Measurements from ENCODE around the gene CLNS1A. TPM values are rescaled to one million over a fixed set of nuclear protein-coding genes. Genes with fewer than 3 reads are reported as not detected.
"Not testable (repeated sequence)": the region's sequence is repeated elsewhere in the genome, so short reads cannot be mapped to it uniquely, and the experiment has no call there.

CLNS1A gene
- total RNA-seq, 3 donors from 2014 or later, result 57.4 to 129 (median 110) TPM

GRCh38 chr11:77642228-77642627 lies 4.6 kb upstream of the CLNS1A start:
- H3K4me3 ChIP-seq, result no peak overlapping the region
- H3K36me3 ChIP-seq, result no peaks in the 10 kb centered on the region
- H3K27ac ChIP-seq, result no peak overlapping the region
- TF ChIP-seq POLR2AphosphoS5 (IDR thresholded peaks at IDR 0.05) (no peak), POLR2A (IDR thresholded peaks at IDR 0.05) (no peak), CTCF (IDR thresholded peaks at IDR 0.05) (no peak)
- no peaks in the 10 kb centered on the region for H3K9me3 ChIP-seq
- no peak for DNase-seq (ENCODE audit: low spot score in 2 of 2)
- no peaks in the 10 kb centered on the region for H3K4me1 ChIP-seq
- no peaks in the 10 kb centered on the region for H3K27me3 ChIP-seq
- intact Hi-C loops (cut with DNase I; ENCODE audit: low total_unique reads), result no loop called here

- Histone ChIP-seq H3K36me3 (no peaks in the 10 kb centered on the region), H3K4me3 (peak overlapping the region; percentile 80 to 94 (median 92)), H3K4me1 (peaks cover 0 to 6% of the 10 kb centered on the region in 2 donors), H3K27ac (peak overlapping the region in 1 of 2 donors; percentile 83), H3K27me3 (no peaks in the 10 kb centered on the region), H3K9me3 (no peaks in the 10 kb centered on the region)
- TF ChIP-seq POLR2A (IDR thresholded peaks at IDR 0.05) (no peak), POLR2AphosphoS5 (IDR thresholded peaks at IDR 0.05) (no peak), CTCF (IDR thresholded peaks at IDR 0.05) (no peak)
- DNase-seq (ENCODE audit: low spot score in 2 of 2), result no peak
- intact Hi-C loops (cut with DNase I; ENCODE audit: low total_unique reads), result no loop called here
These were observed 756 bp downstream of the CLNS1A start for GRCh38 chr11:77636731-77637344.

GRCh38 chr11:77633926-77634325 lies 3.7 kb downstream of the CLNS1A start:
- H3K4me1 ChIP-seq, H3K4me3 ChIP-seq: not testable (repeated sequence)

GRCh38 chr11:77630157-77630710 lies 7.4 kb downstream of the CLNS1A start:
- Histone ChIP-seq H3K27ac (no peak overlapping the region), H3K9me3 (no peaks in the 10 kb centered on the region), H3K4me1 (no peaks in the 10 kb centered on the region), H3K27me3 (no peaks in the 10 kb centered on the region), H3K36me3 (no peaks in the 10 kb centered on the region), H3K4me3 (no peak overlapping the region)
- intact Hi-C loops (cut with DNase I; ENCODE audit: low total_unique reads), result no loop called here
- TF ChIP-seq CTCF (IDR thresholded peaks at IDR 0.05) (no peak), POLR2AphosphoS5 (IDR thresholded peaks at IDR 0.05) (no peak), POLR2A (IDR thresholded peaks at IDR 0.05) (no peak)
- DNase-seq (ENCODE audit: low spot score in 2 of 2), result no peak

More at GRCh38 chr11:77633926-77634325, 3.7 kb downstream of the CLNS1A start:
- DNase-seq (ENCODE audit: low spot score in 2 of 2); H3K9me3 ChIP-seq; H3K36me3 ChIP-seq; H3K27ac ChIP-seq; intact Hi-C loops (cut with DNase I; ENCODE audit: low total_unique reads); H3K27me3 ChIP-seq: not testable (repeated sequence)

- TF ChIP-seq POLR2AphosphoS5 (IDR thresholded peaks at IDR 0.05) (no peak), CTCF (IDR thresholded peaks at IDR 0.05) (peak; percentile 43 to 48 (median 48))
- Histone ChIP-seq H3K4me1 (no peaks in the 10 kb centered on the region), H3K27me3 (no peaks in the 10 kb centered on the region), H3K36me3 (no peaks in the 10 kb centered on the region), H3K4me3 (no peak overlapping the region), H3K9me3 (no peaks in the 10 kb centered on the region), H3K27ac (no peak overlapping the region)
- no peak for DNase-seq (ENCODE audit: low spot score in 2 of 2)
- intact Hi-C loops (cut with DNase I; ENCODE audit: low total_unique reads), result no loop called here
These were observed 17.9 kb downstream of the CLNS1A start for GRCh38 chr11:77619576-77620198.
